Vagina (tissue), 2 donors: Measurements from ENCODE around the gene CSRNP3.

ENCODE experiments used
- POLR2A ChIP-seq, 2 donors: fragments of 450-650 bp; IDR thresholded peaks; one replicate each; pipeline ENCODE4 v1.6.1; 2017; ENCODE audit warnings: antibody characterized with exemption in 2 of 2, mild to moderate bottlenecking in 2 of 2, moderate library complexity in 2 of 2
- POLR2AphosphoS5 ChIP-seq, 2 donors: sonication (generic); formaldehyde crosslinking; IDR thresholded peaks; one replicate each; pipeline ENCODE4 v1.9.0; 2017; ENCODE audit warnings: antibody characterized with exemption in 2 of 2, mild to moderate bottlenecking in 2 of 2, low read depth in 1 of 2; ENCODE audit not compliant: insufficient read depth in 1 of 2
- TF ChIP-seq, protein P1 (sequence below), 3 experiments: fragments of 450-650 bp in 2 of 3; fragments of 200-600 bp in 1 of 3; sonication (generic) in 1 of 3; IDR thresholded peaks; one replicate each; pipeline ENCODE4 v1.5.1; 2017 to 2019; ENCODE audit warnings: antibody characterized with exemption in 3 of 3, mild to moderate bottlenecking in 2 of 3, moderate library complexity in 2 of 3

GRCh38 chr2:165633431-165633830 lies 163.9 kb downstream of the CSRNP3 start:
- TF ChIP-seq, protein P1, sequence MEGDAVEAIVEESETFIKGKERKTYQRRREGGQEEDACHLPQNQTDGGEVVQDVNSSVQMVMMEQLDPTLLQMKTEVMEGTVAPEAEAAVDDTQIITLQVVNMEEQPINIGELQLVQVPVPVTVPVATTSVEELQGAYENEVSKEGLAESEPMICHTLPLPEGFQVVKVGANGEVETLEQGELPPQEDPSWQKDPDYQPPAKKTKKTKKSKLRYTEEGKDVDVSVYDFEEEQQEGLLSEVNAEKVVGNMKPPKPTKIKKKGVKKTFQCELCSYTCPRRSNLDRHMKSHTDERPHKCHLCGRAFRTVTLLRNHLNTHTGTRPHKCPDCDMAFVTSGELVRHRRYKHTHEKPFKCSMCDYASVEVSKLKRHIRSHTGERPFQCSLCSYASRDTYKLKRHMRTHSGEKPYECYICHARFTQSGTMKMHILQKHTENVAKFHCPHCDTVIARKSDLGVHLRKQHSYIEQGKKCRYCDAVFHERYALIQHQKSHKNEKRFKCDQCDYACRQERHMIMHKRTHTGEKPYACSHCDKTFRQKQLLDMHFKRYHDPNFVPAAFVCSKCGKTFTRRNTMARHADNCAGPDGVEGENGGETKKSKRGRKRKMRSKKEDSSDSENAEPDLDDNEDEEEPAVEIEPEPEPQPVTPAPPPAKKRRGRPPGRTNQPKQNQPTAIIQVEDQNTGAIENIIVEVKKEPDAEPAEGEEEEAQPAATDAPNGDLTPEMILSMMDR (IDR thresholded peaks at IDR 0.05), result no peak
- TF ChIP-seq POLR2AphosphoS5 (IDR thresholded peaks at IDR 0.05; ENCODE audit: insufficient read depth in 1 of 2, low read depth in 1 of 2) (no peak), POLR2A (IDR thresholded peaks at IDR 0.05) (no peak)
